HepG2 (cell line): ENCODE results near the gene MAP4K3. TPM values are rescaled to one million over a fixed set of nuclear protein-coding genes. Genes with fewer than 3 reads are reported as not detected.

Experiments used
- ATAC-seq: fragments of 200-7000 bp; cut with Tn5 transposase; 3 replicates; pipeline ENCODE4 v1.9.1; 2020; ENCODE audit warnings: mild to moderate bottlenecking, moderate library complexity
- BruUV-seq: library from RNA; stranded (reverse); fragments of 400-500 nt; replicated peaks from 2 replicates; lab custom pipeline; 2021; lab: Mats Ljungman, UMichigan
- CTCF ChIA-PET: fragments of 300-600 bp; formaldehyde crosslinking; extraction: SDS; loops from one replicate; lab custom pipeline; 2021; ENCODE audit warnings: low total read pairs, inconsistent platforms, low intra/inter-chr PET ratio; lab: Yijun Ruan, JAX
- POLR2A ChIA-PET: fragments of 350-600 bp; sonication (Branson Sonifier 250); formaldehyde crosslinking; loops from one replicate; lab custom pipeline; 2020; ENCODE audit warnings: antibody characterized with exemption, inconsistent platforms; lab: Yijun Ruan, JAX
- DNase-seq: peaks from one replicate; pipeline ENCODE4 v3.0.0-alpha.2; 2015; ENCODE audit warnings: low spot score
- FAIRE-seq: peaks from 3 replicates; lab custom pipeline; 2011; peaks lifted over from hg19 to GRCh38; lab: Jason Lieb, UNC
- H2AFZ ChIP-seq: one replicate; pipeline ENCODE4 v1.6.1; 2011; ENCODE audit warnings: low read length, inconsistent platforms
- H3K27ac ChIP-seq: fragments of 300-600 bp; 3 replicates; pipeline ENCODE4 v1.8.0; 2011; ENCODE audit warnings: mixed run types, mild to moderate bottlenecking, mixed read lengths, low read length, inconsistent platforms; ENCODE audit not compliant: insufficient read depth; ENCODE audit errors: extremely low read length
- H3K27me3 ChIP-seq, 2 experiments: fragments of 200-600 bp in 1 of 2; 2 replicates in 1 of 2; 3 replicates in 1 of 2; pipeline versions ENCODE4 v1.6.0 to v1.8.0; 2011; ENCODE audit warnings: low read length in 2 of 2, mild to moderate bottlenecking in 2 of 2, moderate library complexity in 2 of 2, inconsistent platforms in 1 of 2; ENCODE audit not compliant: insufficient read depth in 2 of 2, control insufficient read depth in 1 of 2
- H3K36me3 ChIP-seq, 2 experiments: fragments of 200-600 bp in 1 of 2; replicated peaks in 1 of 2; 2 replicates in 1 of 2; 3 replicates in 1 of 2; pipeline versions ENCODE4 v1.5.1 to v1.8.0; 2011; ENCODE audit warnings: low read length in 2 of 2, inconsistent platforms in 1 of 2; ENCODE audit not compliant: insufficient read depth in 2 of 2, control insufficient read depth in 1 of 2
- H3K4me1 ChIP-seq: 2 replicates; pipeline ENCODE4 v1.5.1; 2012; ENCODE audit warnings: low read length, inconsistent platforms; ENCODE audit not compliant: insufficient read depth
- H3K4me2 ChIP-seq: 2 replicates; pipeline ENCODE4 v1.6.0; 2011; ENCODE audit warnings: low read depth, low read length, inconsistent platforms
- H3K4me3 ChIP-seq, 3 experiments: fragments of 200-600 bp in 1 of 3; sonication (generic), shearing (Covaris generic) in 1 of 3; replicated peaks in 1 of 3; 2 replicates each; pipeline ENCODE4 v1.5.1; 2011 to 2016; ENCODE audit warnings: low read length in 3 of 3, inconsistent platforms in 2 of 3, low read depth in 2 of 3, mild to moderate bottlenecking in 2 of 3, control low read depth in 1 of 3, mixed read lengths in 1 of 3; ENCODE audit not compliant: insufficient read depth in 1 of 3
- H3K79me2 ChIP-seq: one replicate; pipeline ENCODE4 v1.6.1; 2011; ENCODE audit warnings: low read length, inconsistent platforms; ENCODE audit not compliant: insufficient read depth
- H3K9ac ChIP-seq: 2 replicates; pipeline ENCODE4 v1.6.0; 2011; ENCODE audit warnings: mild to moderate bottlenecking, low read depth, low read length, inconsistent platforms; ENCODE audit not compliant: insufficient read depth
- H3K9me3 ChIP-seq: 2 replicates; pipeline ENCODE4 v1.5.1; 2012; ENCODE audit warnings: mild to moderate bottlenecking, low read length
- H4K20me1 ChIP-seq: 2 replicates; pipeline ENCODE4 v1.6.0; 2011; ENCODE audit warnings: inconsistent platforms, mild to moderate bottlenecking, low read length, moderate library complexity; ENCODE audit not compliant: insufficient read depth
- NRL ChIP-seq: sonication (generic); formaldehyde crosslinking; IDR thresholded peaks from 2 replicates; pipeline ENCODE4 v1.5.0; 2020; ENCODE audit warnings: missing genetic modification reagents, mild to moderate bottlenecking, moderate library complexity, borderline replicate concordance
- RAD21 ChIP-seq: fragments of 450-650 bp; formaldehyde crosslinking; IDR thresholded peaks from 2 replicates; pipeline ENCODE4 v1.5.0; 2020; ENCODE audit warnings: mild to moderate bottlenecking
- SALL2 ChIP-seq: sonication (generic); formaldehyde crosslinking; IDR thresholded peaks from 2 replicates; pipeline ENCODE4 v1.8.1; 2023; ENCODE audit warnings: mild to moderate bottlenecking, missing genetic modification reagents, inconsistent platforms
- SNAI1 ChIP-seq: sonication (generic); formaldehyde crosslinking; IDR thresholded peaks from 2 replicates; pipeline ENCODE4 v1.5.0; 2020; ENCODE audit warnings: mild to moderate bottlenecking, missing genetic modification reagents, borderline replicate concordance
- ZBTB21 ChIP-seq: sonication (generic); formaldehyde crosslinking; IDR thresholded peaks from 2 replicates; pipeline ENCODE4 v1.4.0; 2020; ENCODE audit warnings: missing genetic modification reagents
- ZFP82 ChIP-seq: sonication (generic); formaldehyde crosslinking; IDR thresholded peaks from 2 replicates; pipeline ENCODE4 v1.5.1; 2020; ENCODE audit warnings: mild to moderate bottlenecking, missing genetic modification reagents, borderline replicate concordance
- ZKSCAN8 ChIP-seq: IDR thresholded peaks from 2 replicates; pipeline ENCODE4 v1.6.1; 2016; ENCODE audit warnings: borderline replicate concordance, missing genetic modification reagents, missing compliant biosample characterization
- ZNF230 ChIP-seq: sonication (generic); formaldehyde crosslinking; IDR thresholded peaks from 2 replicates; pipeline ENCODE4 v1.4.0; 2020; ENCODE audit warnings: mild to moderate bottlenecking, missing genetic modification reagents
- WGBS: methylation state at CpG from one replicate; pipeline ENCODE4 v1.1.6; 2017; ENCODE audit warnings: low lambda C conversion rate; 5-methylcytosine and 5-hydroxymethylcytosine counted together
- in situ Hi-C: cut with HindIII; loops from 2 replicates; pipeline ENCODE4 v1.10.0; 2017; ENCODE audit warnings: low pct_unique_long_range_greater_than_20kb; ENCODE audit not compliant: extremely low pct_ligation_motif_present
- intact Hi-C: fragments of 100-400 bp; cut with micrococcal nuclease; formaldehyde crosslinking; loops from one replicate; pipeline ENCODE4 v1.10.0; 2022; ENCODE audit not compliant: unreplicated experiment
- polyA plus RNA-seq, 8 experiments: library from polyadenylated mRNA; depleted of rRNA in 3 of 8; stranded (reverse) in 7 of 8; unstranded in 1 of 8; fragments of >200 nt; fragmentation: Illumina TruSeq in 4 of 8; extraction: Trizol in 4 of 8; gene quantifications; 2 replicates each; pipeline versions ENCODE4 v1.2.1 to v1.2.3, GENCODE V29; 2011 to 2016; ENCODE audit warnings: low read depth in 4 of 8, missing spikeins in 1 of 8, mixed read lengths in 1 of 8; ENCODE audit not compliant: insufficient read depth in 1 of 8
- total RNA-seq, 5 experiments: library from RNA; depleted of rRNA; stranded (reverse); fragments of >200 nt; fragmentation: Illumina TruSeq; extraction: Trizol; gene quantifications; 2 replicates each; pipeline ENCODE4 v1.2.3, GENCODE V29; 2016; ENCODE audit warnings: low read depth in 1 of 5
- TF ChIP-seq, protein P1 (sequence below): fragments of 450-650 bp; IDR thresholded peaks from 2 replicates; pipeline ENCODE4 v1.6.1; 2016
- TF ChIP-seq, protein P2 (sequence below): sonication (generic); formaldehyde crosslinking; IDR thresholded peaks from 2 replicates; pipeline ENCODE4 v1.9.0; 2021; ENCODE audit warnings: mild to moderate bottlenecking, missing genetic modification reagents
- TF ChIP-seq, protein P3 (sequence below): sonication (generic); formaldehyde crosslinking; IDR thresholded peaks from 2 replicates; pipeline ENCODE4 v1.5.0; 2020; ENCODE audit warnings: missing genetic modification reagents

MAP4K3 gene
- total and polyA plus RNA-seq, 2 of the 13 experiments (the other 11 are each of a cell fraction or from before 2014, with no cell fraction given) = 45.9 to 53.2 TPM

DNA sequence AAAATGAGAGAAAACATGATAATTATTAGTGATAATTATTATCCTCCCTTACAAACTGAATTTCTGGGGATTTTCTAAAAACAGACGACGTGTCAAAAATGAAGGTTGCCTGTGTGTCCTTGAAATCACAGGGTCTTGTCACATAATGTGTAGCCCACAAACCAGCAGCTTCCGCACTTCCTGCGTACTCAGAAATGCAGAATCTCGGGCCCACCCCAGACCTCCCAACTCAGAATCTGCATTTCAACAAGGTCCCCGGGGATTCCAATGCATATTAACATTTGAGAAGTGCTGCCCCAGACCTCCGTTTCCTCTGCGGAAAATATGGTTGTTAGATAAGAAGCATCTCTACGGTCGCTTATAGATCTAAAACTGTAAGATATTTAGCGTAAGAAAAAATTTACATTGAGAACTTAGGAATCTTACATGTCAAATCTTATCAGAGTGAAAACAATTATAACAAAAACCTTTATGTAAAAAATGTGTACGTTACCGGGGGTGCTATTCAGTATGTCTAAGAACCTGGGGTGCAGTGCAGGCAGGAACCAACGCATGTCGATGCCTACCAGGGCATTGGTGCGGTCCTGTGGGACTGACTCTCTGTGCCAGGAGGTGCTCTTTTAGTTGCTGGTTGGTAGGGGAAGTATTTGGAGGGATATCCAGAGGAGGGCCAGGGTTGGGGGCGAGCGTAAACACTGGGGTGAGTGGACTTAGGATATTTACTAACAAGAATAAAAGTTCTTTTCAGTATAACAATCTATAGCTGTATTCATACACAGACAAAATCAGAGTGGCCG lies 208.5 kb downstream of the MAP4K3 start:
- Histone ChIP-seq H2AFZ (peak overlapping the region; percentile 60), H3K36me3 (no peaks in the 10 kb centered on the region), H3K27me3 (no peaks in the 10 kb centered on the region), H3K4me3 (peak overlapping the region; percentile 58 to 73 (median 68)), H3K9me3 (no peaks in the 10 kb centered on the region), H3K27ac (peak overlapping the region; percentile 36), H3K9ac (peak overlapping the region; percentile 56), H3K79me2 (no peaks in the 10 kb centered on the region), H3K4me2 (peak overlapping the region; percentile 89), H4K20me1 (no peaks in the 10 kb centered on the region), H3K4me1 (peaks cover 29% of the 10 kb centered on the region)
- intact Hi-C loops (loop anchor here (1.0 kb wide), 5 partner anchors 90 to 302 kb away; partner anchors contain the start of gene SOS1), in situ Hi-C loops (loop anchor here (5.0 kb wide), 3 partner anchors 111 to 281 kb away; no protein-coding TSS in a partner anchor)
- DNase-seq (peak; percentile 34), ATAC-seq (peak; percentile 70), FAIRE-seq (no peak)
- ChIA-PET POLR2A (interaction anchor here (1.1 to 3.4 kb wide), 5 partner anchors 90 to 281 kb away, joined by 4 to 71 read pairs (median 6); partner anchors contain the start of gene SOS1), CTCF (interaction anchor here (1.1 to 4.8 kb wide), 4 partner anchors 106 to 302 kb away, joined by 3 to 109 read pairs (median 30); partner anchors contain the start of gene SOS1)
- 12% methylated on average over 19 of the region's 19 CpGs for WGBS
- no TSS peak for BruUV-seq
- TF ChIP-seq ZBTB21 (CRISPR knock-in tag) (no peak), ZKSCAN8 (no peak), NRL (CRISPR knock-in tag) (no peak), ZFP82 (CRISPR knock-in tag) (peak; percentile 87; the same call in 1 of the 2 replicates), ZNF230 (no peak), SNAI1 (CRISPR knock-in tag) (0 out of 2 replicates have a peak, but pooled peaks have one; percentile 43), RAD21 (CRISPR knock-in tag) (no peak), SALL2 (CRISPR knock-in tag) (no peak)
- TF ChIP-seq, protein P1, sequence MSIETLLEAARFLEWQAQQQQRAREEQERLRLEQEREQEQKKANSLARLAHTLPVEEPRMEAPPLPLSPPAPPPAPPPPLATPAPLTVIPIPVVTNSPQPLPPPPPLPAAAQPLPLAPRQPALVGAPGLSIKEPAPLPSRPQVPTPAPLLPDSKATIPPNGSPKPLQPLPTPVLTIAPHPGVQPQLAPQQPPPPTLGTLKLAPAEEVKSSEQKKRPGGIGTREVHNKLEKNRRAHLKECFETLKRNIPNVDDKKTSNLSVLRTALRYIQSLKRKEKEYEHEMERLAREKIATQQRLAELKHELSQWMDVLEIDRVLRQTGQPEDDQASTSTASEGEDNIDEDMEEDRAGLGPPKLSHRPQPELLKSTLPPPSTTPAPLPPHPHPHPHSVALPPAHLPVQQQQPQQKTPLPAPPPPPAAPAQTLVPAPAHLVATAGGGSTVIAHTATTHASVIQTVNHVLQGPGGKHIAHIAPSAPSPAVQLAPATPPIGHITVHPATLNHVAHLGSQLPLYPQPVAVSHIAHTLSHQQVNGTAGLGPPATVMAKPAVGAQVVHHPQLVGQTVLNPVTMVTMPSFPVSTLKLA = no peak
- TF ChIP-seq, protein P2, sequence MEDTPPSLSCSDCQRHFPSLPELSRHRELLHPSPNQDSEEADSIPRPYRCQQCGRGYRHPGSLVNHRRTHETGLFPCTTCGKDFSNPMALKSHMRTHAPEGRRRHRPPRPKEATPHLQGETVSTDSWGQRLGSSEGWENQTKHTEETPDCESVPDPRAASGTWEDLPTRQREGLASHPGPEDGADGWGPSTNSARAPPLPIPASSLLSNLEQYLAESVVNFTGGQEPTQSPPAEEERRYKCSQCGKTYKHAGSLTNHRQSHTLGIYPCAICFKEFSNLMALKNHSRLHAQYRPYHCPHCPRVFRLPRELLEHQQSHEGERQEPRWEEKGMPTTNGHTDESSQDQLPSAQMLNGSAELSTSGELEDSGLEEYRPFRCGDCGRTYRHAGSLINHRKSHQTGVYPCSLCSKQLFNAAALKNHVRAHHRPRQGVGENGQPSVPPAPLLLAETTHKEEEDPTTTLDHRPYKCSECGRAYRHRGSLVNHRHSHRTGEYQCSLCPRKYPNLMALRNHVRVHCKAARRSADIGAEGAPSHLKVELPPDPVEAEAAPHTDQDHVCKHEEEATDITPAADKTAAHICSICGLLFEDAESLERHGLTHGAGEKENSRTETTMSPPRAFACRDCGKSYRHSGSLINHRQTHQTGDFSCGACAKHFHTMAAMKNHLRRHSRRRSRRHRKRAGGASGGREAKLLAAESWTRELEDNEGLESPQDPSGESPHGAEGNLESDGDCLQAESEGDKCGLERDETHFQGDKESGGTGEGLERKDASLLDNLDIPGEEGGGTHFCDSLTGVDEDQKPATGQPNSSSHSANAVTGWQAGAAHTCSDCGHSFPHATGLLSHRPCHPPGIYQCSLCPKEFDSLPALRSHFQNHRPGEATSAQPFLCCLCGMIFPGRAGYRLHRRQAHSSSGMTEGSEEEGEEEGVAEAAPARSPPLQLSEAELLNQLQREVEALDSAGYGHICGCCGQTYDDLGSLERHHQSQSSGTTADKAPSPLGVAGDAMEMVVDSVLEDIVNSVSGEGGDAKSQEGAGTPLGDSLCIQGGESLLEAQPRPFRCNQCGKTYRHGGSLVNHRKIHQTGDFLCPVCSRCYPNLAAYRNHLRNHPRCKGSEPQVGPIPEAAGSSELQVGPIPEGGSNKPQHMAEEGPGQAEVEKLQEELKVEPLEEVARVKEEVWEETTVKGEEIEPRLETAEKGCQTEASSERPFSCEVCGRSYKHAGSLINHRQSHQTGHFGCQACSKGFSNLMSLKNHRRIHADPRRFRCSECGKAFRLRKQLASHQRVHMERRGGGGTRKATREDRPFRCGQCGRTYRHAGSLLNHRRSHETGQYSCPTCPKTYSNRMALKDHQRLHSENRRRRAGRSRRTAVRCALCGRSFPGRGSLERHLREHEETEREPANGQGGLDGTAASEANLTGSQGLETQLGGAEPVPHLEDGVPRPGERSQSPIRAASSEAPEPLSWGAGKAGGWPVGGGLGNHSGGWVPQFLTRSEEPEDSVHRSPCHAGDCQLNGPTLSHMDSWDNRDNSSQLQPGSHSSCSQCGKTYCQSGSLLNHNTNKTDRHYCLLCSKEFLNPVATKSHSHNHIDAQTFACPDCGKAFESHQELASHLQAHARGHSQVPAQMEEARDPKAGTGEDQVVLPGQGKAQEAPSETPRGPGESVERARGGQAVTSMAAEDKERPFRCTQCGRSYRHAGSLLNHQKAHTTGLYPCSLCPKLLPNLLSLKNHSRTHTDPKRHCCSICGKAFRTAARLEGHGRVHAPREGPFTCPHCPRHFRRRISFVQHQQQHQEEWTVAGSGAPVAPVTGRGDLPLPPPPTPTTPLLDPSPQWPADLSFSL = peak; percentile 70; the same call in 1 of the 2 replicates
- TF ChIP-seq, protein P3, sequence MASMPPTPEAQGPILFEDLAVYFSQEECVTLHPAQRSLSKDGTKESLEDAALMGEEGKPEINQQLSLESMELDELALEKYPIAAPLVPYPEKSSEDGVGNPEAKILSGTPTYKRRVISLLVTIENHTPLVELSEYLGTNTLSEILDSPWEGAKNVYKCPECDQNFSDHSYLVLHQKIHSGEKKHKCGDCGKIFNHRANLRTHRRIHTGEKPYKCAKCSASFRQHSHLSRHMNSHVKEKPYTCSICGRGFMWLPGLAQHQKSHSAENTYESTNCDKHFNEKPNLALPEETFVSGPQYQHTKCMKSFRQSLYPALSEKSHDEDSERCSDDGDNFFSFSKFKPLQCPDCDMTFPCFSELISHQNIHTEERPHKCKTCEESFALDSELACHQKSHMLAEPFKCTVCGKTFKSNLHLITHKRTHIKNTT = no peak
